RWPE2 (cell line): Measurements from ENCODE around the gene GFRA3.

ENCODE experiments used
- ATAC-seq: fragments of 200-7000 bp; cut with Tn5 transposase; 3 replicates; pipeline ENCODE4 v1.9.1; 2021; ENCODE audit warnings: low read depth
- DNase-seq: peaks from one replicate; pipeline ENCODE4 v3.0.0-alpha.2; 2020; ENCODE audit warnings: low spot score
- H3K27ac ChIP-seq: fragments of 450-650 bp; 2 replicates; pipeline ENCODE4 v1.5.1; 2017; ENCODE audit warnings: mild to moderate bottlenecking; ENCODE audit not compliant: poor library complexity, severe bottlenecking
- H3K27me3 ChIP-seq: fragments of 250-450 bp; sonication (Bioruptor Pico); 2 replicates; pipeline ENCODE4 v1.5.1; 2021; ENCODE audit warnings: mild to moderate bottlenecking, moderate library complexity; ENCODE audit not compliant: insufficient read depth, poor library complexity, severe bottlenecking
- H3K36me3 ChIP-seq: fragments of 250-450 bp; sonication (Bioruptor Pico); 2 replicates; pipeline ENCODE4 v1.5.1; 2020; ENCODE audit warnings: low read depth, mild to moderate bottlenecking, moderate library complexity
- H3K4me1 ChIP-seq: fragments of 250-450 bp; sonication (Bioruptor Pico); 2 replicates; pipeline ENCODE4 v1.5.1; 2021; ENCODE audit warnings: mild to moderate bottlenecking, moderate library complexity; ENCODE audit not compliant: insufficient read depth, poor library complexity, severe bottlenecking
- H3K4me3 ChIP-seq: fragments of 250-450 bp; sonication (Bioruptor Pico); 2 replicates; pipeline ENCODE4 v1.5.1; 2021; ENCODE audit warnings: mild to moderate bottlenecking, moderate library complexity; ENCODE audit not compliant: severe bottlenecking
- H3K9me3 ChIP-seq: fragments of 250-450 bp; sonication (Bioruptor Pico); 2 replicates; pipeline ENCODE4 v1.5.1; 2021; ENCODE audit warnings: mild to moderate bottlenecking, moderate library complexity; ENCODE audit not compliant: severe bottlenecking
- TF ChIP-seq, protein P1 (sequence below): fragments of 450-650 bp; IDR thresholded peaks from one replicate; pipeline ENCODE4 v1.5.1; 2017; ENCODE audit warnings: mild to moderate bottlenecking, moderate library complexity; ENCODE audit not compliant: poor library complexity, severe bottlenecking

The GFRA3 gene

DNA sequence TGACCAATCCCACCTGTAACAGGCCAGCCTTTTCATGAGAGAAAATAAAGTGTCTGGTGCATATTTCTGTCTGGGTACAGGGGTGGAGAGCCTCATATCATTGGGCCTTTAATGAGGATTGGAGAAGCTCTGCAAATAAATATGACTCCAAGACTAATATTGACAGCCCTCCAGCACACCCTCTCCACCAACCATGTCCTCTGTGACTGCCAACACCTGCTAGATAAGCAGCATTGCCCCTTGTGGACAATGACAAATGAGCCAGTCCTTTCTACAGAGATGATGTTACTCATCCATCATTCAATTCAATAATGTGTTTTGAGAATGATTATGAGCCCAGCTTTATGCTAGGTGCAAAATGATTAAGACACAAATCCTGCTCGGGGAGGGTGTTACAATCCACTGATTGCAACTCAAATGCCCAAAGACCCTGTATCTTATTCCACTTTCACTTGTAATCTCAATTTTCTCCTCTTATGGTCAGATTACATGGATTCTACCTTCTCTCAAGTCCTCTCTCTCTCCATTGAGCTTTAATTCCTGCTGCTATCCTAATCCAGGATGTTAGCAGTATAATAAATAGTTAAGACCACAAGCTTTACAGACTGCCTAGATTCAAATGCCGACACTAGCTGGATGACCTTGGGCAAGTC is 2.1 kb upstream of the GFRA3 start:
- Histone ChIP-seq H3K36me3 (no peaks in the 10 kb centered on the region), H3K4me1 (no peaks in the 10 kb centered on the region), H3K9me3 (no peaks in the 10 kb centered on the region), H3K27ac (no peak overlapping the region), H3K4me3 (no peak overlapping the region), H3K27me3 (peaks cover 13% of the 10 kb centered on the region)
- DNase-seq (no peak), ATAC-seq (no peak)
- TF ChIP-seq, protein P1, sequence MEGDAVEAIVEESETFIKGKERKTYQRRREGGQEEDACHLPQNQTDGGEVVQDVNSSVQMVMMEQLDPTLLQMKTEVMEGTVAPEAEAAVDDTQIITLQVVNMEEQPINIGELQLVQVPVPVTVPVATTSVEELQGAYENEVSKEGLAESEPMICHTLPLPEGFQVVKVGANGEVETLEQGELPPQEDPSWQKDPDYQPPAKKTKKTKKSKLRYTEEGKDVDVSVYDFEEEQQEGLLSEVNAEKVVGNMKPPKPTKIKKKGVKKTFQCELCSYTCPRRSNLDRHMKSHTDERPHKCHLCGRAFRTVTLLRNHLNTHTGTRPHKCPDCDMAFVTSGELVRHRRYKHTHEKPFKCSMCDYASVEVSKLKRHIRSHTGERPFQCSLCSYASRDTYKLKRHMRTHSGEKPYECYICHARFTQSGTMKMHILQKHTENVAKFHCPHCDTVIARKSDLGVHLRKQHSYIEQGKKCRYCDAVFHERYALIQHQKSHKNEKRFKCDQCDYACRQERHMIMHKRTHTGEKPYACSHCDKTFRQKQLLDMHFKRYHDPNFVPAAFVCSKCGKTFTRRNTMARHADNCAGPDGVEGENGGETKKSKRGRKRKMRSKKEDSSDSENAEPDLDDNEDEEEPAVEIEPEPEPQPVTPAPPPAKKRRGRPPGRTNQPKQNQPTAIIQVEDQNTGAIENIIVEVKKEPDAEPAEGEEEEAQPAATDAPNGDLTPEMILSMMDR: no peak

DNA sequence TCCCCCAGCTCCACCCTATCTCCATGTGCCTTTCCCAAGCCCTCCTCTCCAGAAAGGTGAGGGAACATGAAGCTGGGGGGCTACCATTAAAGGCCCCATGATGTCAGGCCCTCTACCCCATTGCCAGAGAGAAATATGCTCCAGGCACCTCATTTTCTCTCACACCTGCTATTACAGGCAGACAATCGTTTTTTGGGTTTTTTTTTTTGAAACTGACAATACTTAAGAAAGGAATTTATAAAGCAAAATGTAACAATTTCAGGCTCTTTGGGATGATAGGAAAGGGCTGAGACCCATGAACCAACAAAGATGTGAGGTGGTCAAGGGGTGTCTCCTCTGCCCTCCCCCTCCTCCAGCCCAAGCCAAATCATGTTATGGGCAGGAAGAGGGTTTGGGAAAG is 1.5 kb upstream of the GFRA3 start:
- no peak for ATAC-seq
- Histone ChIP-seq H3K9me3 (no peaks in the 10 kb centered on the region), H3K27me3 (peaks cover 13% of the 10 kb centered on the region), H3K27ac (no peak overlapping the region), H3K4me3 (no peak overlapping the region), H3K36me3 (no peaks in the 10 kb centered on the region), H3K4me1 (no peaks in the 10 kb centered on the region)
- DNase-seq: no peak
- TF ChIP-seq, protein P1: no peak

DNA sequence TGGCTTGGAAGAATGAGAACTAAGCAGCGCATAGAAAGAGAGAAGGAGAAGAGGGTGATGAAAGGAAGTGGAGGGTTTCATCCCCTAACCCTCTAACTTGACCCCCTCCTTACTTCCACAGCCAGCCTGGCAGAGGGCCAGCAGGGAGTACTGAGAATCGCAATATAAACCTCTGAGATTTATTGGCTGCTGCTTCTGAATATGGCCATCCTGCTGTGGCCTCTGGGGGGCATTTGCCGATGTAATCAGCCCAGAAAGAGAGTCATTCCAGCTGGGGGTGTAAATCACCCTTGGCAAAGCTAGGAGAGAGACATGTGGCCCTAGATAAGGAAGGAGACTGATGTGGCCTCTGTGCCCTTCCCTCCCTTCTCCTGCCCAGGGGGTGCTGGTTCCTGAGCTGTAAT is 960 bp upstream of the GFRA3 start:
- H3K27ac ChIP-seq: no peak overlapping the region
- no peak for ATAC-seq
- peaks cover 13% of the 10 kb centered on the region for H3K27me3 ChIP-seq
- H3K36me3 ChIP-seq: no peaks in the 10 kb centered on the region
- TF ChIP-seq, protein P1: no peak
- no peaks in the 10 kb centered on the region for H3K4me1 ChIP-seq
- H3K9me3 ChIP-seq: no peaks in the 10 kb centered on the region
- H3K4me3 ChIP-seq: no peak overlapping the region
- DNase-seq: no peak

DNA sequence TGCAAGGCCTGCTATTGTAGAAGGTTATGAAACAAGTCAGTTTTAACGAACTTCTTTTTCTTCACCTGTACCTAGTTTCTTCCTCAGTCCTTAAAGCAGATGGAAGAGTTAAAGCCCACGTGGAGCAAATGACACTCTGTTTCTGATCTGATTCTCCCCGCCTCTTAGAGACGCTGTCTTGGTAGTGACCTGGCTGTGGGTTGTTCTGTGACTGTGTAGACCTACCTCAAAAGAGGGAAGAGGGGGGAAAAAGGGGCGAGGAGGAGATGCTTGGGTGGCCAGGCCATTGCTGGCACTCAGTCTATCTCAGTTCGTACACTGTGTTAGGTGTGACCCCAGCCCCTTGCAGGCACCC is 610 bp downstream of the GFRA3 start:
- no peak overlapping the region for H3K4me3 ChIP-seq
- DNase-seq (no peak), ATAC-seq (no peak)
- H3K9me3 ChIP-seq: no peaks in the 10 kb centered on the region
- H3K36me3 ChIP-seq: no peaks in the 10 kb centered on the region
- peaks cover 13% of the 10 kb centered on the region for H3K27me3 ChIP-seq
- H3K4me1 ChIP-seq: no peaks in the 10 kb centered on the region
- TF ChIP-seq, protein P1: no peak
- no peak overlapping the region for H3K27ac ChIP-seq

DNA sequence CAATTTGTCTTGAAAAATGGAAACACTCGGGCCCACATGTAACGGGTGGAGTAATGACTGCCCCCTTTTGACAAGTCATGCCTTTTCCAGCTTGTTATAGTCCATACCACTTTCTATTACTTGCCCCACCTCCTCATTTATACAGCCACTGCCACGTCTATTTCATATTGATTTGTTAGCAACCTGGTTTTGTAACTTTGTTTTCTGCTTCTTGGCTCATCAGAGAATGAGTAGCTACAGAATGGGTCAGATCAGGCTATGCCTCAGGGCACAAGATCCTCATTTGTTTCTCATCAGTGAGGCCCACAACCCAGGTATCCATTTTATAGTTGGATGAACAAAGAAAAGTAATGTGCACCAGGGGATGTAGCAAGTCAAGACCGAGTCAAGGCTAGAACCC is 1.7 kb downstream of the GFRA3 start:
- ATAC-seq: no peak
- TF ChIP-seq, protein P1: no peak
- no peak overlapping the region for H3K4me3 ChIP-seq
- no peak for DNase-seq
- H3K9me3 ChIP-seq: no peaks in the 10 kb centered on the region
- H3K27ac ChIP-seq: no peak overlapping the region
- H3K27me3 ChIP-seq: peaks cover 13% of the 10 kb centered on the region
- no peaks in the 10 kb centered on the region for H3K36me3 ChIP-seq
- H3K4me1 ChIP-seq: no peaks in the 10 kb centered on the region
